GM18502 (cell line): ENCODE measurements around the gene FAM167B.
"Not testable (repeated sequence)": the region's sequence is repeated elsewhere in the genome, so short reads cannot be mapped to it uniquely, and the experiment has no call there.

Experiments
- ATAC-seq: cut with Tn5 transposase; IDR thresholded peaks from one replicate; pipeline ENCODE4 v1.9.1; 2021; ENCODE audit warnings: mild to moderate bottlenecking; ENCODE audit not compliant: unreplicated experiment, poor library complexity

Gene FAM167B

DNA sequence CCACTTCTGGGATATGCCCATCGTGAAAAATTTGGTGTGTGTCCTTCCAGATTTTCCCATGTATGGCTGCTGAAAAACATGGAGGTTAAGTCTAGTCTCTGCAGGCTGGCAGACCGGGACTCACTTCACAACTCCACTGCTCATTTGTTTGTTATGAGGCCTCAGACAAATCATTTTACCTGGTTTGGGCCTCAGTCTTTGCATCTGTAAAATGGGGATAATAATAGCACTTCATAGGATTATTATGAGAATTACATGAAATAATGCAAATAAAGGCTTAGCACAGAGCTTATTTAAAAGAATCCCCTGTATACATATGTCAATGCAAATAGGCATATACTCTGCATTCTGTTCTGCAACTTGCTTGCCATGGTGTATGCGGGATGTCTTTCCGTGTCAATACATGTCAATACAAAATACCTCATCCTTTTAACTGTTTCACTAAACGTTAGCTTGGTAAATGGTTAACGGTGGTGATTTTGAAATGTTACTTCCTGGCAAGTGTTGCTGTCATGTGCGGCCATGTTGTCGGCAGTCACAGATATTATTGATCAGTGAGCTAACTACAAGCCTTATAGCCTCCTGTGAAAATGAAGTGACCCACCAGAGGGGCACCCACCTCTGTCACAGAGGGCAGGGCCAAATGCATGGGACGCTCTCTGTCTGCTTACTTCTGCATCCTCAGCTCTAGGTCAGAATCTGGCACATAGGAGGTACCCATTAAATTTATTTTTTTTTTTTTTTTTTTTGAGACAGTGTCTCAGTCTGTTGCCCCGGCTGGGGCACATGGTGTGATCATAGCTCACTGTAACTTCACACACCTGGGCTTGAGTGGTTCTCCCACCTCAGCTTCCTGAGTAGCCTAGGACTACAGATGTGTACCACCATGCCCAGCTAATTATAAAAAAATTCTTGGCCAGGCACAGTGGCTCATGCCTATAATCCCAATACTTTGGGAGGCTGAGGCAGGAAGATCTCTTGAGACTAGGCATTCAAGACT, 8.3 kb downstream of the FAM167B start:
- ATAC-seq: no peak

DNA sequence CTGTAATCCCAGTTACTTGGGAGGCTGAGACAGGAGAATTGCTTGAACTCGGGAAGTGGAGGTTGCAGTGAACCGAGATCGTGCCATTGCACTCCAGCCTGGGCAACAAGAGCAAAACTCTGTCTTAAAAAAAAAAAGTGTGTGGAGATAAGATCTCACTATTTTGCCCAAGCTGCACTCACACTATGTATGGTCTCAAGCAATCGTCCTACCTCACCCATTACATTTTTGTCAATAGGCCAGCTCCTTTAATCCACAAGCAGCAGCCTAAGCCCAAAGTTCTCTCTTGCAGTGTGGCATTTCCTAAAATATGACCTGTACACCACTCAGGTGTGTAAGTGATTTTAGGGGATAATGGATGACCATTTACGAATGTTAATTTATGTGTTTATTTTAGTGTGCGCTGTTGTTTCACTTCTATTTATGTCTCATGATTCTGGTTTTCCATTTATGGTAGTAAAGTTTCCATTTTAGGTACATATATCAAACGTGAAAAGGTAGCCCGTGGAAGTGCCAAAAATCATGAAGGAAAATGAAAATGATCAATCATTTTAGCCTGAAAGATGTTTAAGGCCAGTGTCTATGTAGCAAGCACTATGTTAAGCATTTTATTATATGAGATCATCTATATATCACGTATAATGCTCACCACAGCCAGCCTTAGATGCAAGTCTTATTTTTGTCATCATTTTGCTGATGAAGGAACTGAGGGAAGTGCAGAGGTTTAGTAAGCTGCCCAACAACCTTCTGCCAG, 9.6 kb downstream of the FAM167B start:
- ATAC-seq: no peak

DNA sequence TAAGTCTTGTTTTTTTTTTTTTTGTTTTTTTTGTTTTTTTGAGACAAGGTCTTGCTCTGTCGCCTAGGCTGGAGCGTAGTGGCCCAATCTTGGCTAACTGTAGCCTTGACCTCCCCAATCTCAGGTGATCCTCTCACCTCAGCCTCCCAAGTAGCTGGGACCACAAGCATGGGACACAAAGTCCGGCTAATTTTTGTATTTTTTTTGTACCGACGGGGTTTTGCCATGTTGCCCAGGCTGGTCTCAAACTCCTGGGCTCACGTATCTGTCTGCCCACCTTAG, 10.1 kb downstream of the FAM167B start:
- no peak for ATAC-seq

DNA sequence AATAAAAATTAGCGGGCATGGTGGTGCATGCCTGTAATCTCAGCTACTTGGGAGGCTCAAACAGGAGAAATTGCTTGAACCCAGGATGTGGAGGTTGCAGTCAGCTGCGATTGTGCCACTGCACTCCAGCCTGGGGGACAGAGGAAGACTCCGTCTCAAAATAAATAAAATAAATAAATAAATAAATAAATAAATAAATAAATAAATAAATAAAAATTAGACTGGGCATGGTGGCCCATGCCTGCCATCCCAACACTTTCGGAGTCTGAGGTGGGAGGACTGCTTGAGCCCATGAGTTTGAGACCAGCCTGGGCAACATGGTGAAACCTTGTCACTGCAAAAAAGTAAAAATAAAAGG, 16.2 kb downstream of the FAM167B start:
- not testable (repeated sequence) for ATAC-seq

DNA sequence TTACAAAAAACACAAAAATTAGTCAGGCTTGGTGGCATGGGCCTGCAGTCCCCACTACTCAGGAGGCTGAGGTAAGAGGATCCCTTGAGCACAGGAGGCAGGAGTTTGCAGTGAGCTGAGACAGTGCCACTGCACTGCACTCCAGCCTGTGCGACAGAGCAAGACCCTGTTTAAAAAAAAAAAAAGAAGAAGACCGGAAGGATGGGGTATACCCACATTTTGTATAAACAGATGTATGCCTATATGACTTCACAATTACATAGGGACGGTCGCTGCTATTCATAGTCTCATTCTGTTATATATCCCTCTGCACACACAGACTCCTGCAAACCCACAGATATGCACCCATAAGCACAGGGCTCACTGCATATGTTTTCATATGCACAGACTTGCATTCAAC, 16.7 kb downstream of the FAM167B start:
- ATAC-seq: no peak

DNA sequence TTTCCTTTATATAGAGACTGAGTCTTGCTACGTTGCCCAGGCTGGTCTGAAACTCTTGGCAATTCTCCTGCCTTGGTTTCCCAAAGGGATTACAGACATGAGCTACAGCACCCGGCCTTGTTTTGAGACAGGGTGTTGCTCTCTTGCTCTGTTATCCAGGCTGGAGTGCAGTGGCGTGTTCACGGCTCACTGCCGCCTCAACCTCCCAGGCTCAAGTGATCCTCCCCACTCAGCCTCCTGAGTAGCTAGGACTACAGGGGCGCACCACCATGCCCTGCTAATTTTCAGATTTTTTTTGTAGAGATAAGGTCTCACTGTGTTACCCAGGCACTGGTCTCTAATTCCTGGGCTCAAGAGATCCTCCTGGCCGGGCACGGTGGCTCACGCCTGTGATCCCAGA, 18.8 kb downstream of the FAM167B start:
- no peak for ATAC-seq

DNA sequence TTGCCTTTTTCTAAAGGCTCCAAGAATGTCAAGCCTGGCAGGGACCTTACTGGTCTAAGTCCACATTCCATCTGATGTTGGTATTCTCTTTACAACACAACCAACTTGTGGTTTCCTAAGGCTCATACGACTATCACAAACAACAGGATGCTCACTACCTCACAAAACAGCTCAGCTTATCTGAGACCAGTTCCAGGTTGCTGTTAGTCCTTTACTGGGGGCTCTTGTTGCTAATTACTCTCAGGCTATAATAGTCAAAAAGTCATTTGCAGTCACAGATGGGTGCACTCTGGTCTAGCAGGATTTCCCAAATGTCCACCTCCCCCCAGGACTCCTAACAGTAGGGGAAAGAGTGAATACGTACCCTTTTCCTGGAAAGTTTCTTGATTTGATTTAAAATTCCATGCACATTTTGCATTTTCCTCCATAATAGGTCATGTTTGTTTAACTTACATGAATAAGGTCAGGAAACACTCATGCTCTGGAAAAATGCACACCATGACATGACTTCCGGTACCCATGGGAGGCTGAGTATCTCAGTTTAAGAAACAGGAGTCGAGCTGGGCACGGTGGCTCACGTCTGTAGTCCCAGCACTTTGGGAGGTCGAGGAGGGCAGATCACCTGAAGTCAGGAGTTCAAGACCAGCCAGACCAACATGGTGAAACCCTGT, 20.0 kb downstream of the FAM167B start:
- ATAC-seq: no peak

DNA sequence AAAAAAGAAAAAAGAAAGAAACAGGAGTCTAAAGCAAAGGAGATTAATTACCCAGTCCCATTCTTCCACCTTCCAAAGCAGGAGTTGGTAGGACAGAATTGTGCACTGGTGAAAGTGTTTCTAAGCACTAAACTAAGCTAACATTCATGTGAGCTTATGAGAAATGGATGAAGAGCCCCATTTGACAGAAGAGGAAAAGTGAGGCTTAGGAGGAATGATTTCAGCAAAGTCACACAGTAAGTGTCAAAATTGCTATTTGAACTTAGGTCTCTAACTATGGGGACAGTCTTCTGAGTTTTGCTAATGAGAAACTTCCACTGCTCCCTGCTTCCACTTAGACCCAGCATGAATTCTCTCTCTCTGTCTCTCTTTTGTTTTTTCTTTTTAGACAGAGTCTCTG, 22.7 kb downstream of the FAM167B start:
- ATAC-seq: no peak

DNA sequence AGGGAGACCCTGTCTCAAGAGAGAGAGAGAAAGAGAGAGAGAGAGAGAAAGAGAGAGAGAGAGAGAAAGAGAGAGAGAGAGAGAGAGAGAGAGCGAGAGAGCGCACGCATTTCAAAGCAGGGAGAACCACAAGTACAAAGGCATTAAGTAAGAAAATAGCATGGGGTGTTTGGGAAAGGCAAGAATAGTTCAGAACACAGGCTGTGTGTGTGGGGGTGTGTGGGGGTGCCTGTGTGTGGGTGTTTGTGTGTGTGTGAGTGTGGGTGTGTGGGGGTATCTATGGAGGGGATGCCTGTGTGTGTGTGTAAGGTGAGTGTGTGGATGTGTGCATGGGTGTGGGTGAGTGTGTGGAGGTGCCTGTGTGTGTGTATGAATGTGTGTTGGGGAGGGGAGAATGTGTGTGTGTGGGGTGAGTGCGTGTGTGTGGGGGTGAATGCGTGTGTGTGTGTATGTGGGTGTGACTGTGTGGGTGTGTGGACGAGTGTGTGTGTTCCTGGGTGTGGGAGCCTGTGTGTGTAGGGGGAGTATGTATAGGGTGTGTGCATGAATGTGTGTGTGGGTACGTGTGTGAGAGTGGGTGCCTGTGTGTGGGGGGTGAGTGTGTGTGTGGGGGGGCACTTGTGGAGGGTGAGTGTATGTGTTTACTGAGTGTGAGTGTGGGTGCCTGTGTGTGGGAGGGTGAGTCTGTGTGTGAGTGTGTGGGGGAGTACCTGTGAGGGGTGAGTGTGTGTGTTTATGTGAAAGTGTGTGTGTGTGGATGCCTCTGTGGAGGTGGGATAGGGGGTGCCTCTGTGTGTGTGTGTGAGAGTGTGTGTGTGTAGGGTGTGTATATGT, 25.8 kb downstream of the FAM167B start:
- ATAC-seq: no peak

DNA sequence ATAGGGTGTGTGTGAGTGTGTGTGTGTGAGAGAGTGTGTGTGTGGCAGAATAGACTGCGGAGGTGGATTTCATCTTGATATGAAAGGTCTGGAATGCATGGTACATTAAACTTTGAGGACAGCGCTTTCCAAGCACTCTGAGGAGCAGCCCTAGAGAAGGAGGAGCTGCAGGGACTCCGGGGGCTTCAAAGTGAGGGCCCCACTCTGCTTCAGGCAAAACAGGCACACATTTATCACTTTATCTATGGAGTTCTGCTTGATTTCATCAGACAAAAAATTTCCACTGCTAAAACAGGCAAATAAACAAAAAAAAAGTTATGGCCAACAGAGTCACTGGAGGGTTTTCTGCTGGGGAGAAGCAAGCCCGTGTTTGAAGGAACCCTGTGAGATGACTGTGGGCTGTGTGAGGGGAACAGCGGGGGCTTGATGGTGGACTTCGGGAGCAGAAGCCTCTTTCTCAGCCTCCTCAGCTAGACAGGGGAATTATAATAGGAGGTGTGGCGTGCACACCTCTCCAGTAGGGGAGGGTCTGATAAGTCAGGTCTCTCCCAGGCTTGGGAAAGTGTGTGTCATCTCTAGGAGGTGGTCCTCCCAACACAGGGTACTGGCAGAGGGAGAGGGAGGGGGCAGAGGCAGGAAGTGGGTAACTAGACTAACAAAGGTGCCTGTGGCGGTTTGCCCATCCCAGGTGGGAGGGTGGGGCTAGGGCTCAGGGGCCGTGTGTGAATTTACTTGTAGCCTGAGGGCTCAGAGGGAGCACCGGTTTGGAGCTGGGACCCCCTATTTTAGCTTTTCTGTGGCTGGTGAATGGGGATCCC, 26.6 kb downstream of the FAM167B start:
- no peak for ATAC-seq

DNA sequence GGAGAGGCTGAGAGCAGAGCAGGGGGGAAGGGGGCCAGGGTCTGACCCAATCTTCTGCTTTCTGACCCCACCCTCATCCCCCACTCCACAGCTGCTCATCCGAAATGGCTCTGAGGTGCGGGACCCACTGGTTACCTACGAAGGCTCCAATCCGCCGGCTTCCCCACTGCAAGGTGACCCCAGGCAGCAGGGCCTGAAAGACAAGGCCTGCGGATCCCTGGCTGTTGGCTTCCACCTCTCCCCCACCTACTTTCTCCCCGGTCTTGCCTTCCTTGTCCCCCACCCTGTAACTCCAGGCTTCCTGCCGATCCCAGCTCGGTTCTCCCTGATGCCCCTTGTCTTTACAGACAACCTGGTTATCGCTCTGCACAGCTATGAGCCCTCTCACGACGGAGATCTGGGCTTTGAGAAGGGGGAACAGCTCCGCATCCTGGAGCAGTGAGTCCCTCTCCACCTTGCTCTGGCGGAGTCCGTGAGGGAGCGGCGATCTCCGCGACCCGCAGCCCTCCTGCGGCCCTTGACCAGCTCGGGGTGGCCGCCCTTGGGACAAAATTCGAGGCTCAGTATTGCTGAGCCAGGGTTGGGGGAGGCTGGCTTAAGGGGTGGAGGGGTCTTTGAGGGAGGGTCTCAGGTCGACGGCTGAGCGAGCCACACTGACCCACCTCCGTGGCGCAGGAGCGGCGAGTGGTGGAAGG, 27.8 kb downstream of the FAM167B start:
- no peak for ATAC-seq

DNA sequence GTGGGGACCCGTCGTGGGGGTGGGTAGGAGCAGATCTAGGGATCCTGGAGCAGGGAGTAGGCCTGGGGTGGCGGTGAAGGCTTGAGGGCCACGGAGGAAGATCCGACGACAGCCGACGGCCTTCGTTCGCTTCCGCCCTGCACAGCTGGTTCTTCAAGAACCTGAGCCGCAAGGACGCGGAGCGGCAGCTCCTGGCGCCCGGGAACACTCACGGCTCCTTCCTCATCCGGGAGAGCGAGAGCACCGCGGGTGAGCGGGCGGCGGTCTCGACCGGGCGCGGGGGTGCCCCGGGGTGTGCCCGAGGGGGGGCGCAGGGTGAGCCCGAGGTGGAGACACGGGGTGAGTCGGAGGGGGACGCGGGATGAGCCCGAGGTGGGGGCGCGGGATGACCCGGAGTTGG, 28.4 kb downstream of the FAM167B start:
- ATAC-seq: no peak

DNA sequence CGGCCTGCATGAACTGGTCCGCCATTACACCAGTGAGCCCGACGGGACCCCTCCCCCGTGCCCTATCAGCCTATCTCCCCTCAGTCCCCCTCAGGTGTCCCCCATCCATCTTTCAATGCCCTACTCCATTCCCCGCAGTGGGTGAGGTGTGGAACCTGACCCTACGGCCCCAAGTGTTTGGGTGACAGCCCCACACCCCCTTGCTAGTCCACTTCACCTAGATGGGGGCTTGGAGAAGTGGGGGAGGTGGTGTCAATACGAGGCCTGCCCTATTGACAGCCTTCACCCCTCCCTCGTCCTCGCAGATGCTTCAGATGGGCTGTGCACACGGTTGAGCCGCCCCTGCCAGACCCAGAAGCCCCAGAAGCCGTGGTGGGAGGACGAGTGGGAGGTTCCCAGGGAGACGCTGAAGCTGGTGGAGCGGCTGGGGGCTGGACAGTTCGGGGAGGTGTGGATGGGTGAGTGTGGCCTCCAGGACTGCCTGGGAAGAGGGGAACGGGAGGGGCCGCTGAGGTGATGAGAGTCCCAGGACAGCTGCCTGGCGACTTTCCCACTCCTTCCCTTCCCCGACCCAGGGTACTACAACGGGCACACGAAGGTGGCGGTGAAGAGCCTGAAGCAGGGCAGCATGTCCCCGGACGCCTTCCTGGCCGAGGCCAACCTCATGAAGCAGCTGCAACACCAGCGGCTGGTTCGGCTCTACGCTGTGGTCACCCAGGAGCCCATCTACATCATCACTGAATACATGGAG, 29.2 kb downstream of the FAM167B start:
- no peak for ATAC-seq

DNA sequence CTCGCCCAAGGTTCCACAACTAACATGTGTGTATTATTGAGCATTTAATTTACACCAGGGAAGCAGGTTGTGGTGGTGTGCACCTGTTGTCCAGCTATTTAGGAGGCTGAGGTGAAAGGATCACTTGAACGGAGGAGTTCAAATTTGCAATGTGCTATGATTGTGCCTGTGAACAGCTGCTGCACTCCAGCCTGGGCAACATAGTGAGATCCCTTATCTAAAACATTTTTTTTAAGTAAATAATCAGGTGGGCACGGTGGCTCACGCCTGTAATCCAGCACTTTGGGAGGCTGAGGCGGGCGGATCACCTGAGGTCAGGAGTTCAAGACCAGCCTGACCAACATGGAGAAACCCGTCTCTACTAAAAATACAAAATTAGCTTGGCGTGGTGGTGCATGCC, 37.8 kb downstream of the FAM167B start:
- not testable (repeated sequence) for ATAC-seq

DNA sequence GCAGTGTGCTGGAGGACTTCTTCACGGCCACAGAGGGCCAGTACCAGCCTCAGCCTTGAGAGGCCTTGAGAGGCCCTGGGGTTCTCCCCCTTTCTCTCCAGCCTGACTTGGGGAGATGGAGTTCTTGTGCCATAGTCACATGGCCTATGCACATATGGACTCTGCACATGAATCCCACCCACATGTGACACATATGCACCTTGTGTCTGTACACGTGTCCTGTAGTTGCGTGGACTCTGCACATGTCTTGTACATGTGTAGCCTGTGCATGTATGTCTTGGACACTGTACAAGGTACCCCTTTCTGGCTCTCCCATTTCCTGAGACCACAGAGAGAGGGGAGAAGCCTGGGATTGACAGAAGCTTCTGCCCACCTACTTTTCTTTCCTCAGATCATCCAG, 38.6 kb downstream of the FAM167B start:
- no peak for ATAC-seq

DNA sequence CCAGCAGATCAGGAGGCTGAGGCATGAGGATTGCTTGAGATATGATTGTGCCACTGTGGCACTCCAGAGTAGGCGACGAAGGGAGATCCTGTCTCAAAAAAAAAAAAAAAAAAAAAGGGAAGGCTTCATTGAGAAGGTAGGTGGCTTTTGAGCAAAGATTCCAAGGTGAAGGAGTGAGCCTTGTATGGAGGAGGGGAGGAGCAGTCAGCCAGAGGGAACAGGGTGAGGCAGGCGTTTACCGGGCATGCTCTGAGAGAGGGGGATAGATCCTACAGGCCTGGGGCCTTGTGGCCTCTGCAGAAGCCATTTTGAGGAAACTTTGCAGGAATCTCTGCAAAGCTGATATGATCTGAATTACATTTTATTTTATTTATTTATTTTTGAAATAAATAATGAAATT, 39.7 kb downstream of the FAM167B start:
- ATAC-seq: no peak

DNA sequence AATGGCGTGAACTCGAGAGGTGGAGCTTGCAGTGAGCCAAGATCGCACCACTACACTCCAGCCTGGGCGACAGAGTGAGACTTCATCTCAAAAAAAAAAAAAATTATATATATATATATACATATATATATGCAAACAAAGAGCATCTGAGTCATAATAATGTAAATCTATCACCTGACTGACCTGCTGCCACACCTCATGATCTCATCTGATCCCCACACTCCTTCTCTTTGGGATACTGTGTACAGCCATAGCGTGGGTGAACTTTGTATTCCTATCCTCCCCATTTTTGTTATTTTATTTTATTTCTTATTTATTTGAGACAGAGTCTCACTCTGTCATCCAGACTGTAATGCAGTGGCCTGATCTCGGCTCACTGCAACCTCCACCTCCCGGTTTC, 42.2 kb downstream of the FAM167B start:
- no peak for ATAC-seq

DNA sequence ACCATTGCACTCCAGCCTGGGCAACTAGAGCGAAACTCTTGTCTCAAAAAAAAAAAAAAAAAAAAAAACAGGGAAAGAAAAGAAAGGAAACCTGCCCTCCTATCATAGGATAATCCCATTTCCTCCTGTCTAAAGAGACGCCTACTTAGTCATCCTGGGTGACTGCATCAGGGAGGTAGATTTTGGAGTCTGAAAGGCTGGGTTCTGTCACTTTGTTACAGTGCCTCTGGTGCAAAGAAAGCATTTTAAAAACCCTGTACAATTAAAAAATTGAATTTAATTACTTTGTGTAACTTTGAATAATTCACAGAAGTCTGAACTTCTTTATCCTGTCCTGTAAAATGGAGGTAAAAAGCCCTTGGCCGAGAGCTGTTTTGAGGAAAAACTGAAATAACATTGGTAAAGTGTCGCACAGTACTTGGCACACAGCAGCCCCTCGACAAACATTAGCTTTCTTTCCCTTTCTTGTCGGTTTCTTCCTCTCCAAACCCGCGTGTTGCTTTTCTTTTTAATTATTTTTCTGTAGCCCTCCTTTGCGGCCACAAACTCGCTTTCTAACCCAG, 44.2 kb downstream of the FAM167B start:
- no peak for ATAC-seq
